Tibial nerve (tissue), 4 donors: ENCODE data around the gene NREP.

Experiments
- EP300 ChIP-seq, 2 donors: sonication (generic); formaldehyde crosslinking; IDR thresholded peaks; one replicate each; pipeline ENCODE4 v1.6.1; 2017; ENCODE audit warnings: antibody characterized with exemption in 2 of 2, mild to moderate bottlenecking in 1 of 2
- POLR2A ChIP-seq, 2 donors: fragments of 450-650 bp; IDR thresholded peaks; one replicate each; pipeline ENCODE4 v1.6.1; 2017; ENCODE audit warnings: antibody characterized with exemption in 2 of 2, mild to moderate bottlenecking in 2 of 2, moderate library complexity in 2 of 2
- TF ChIP-seq, protein P1 (sequence below), 5 experiments: fragments of 200-600 bp in 3 of 5; fragments of 450-650 bp in 2 of 5; sonication (generic) in 3 of 5; IDR thresholded peaks; one replicate each; pipeline ENCODE4 v1.5.1; 2016 to 2019; ENCODE audit warnings: antibody characterized with exemption in 5 of 5, mild to moderate bottlenecking in 3 of 5, moderate library complexity in 2 of 5

DNA sequence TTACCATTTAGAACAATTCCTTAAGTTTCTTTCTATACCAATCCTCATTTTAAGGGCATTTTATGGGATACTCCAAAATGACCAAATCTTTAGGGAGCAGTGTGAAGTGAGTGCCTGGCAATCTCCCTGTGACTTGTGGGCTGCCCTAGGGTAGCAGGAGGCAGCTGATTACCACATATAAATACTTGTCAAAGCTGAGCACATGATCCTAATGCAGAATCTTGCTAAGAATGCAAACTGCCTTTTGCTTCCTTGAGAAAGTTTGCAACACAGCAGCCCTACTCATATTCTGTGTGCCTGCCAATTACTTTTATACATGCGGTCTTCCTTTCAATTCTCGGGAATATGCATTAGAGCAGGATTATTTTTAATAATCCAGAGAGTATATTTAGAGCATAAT lies 18.2 kb upstream of the NREP start:
- TF ChIP-seq, protein P1, sequence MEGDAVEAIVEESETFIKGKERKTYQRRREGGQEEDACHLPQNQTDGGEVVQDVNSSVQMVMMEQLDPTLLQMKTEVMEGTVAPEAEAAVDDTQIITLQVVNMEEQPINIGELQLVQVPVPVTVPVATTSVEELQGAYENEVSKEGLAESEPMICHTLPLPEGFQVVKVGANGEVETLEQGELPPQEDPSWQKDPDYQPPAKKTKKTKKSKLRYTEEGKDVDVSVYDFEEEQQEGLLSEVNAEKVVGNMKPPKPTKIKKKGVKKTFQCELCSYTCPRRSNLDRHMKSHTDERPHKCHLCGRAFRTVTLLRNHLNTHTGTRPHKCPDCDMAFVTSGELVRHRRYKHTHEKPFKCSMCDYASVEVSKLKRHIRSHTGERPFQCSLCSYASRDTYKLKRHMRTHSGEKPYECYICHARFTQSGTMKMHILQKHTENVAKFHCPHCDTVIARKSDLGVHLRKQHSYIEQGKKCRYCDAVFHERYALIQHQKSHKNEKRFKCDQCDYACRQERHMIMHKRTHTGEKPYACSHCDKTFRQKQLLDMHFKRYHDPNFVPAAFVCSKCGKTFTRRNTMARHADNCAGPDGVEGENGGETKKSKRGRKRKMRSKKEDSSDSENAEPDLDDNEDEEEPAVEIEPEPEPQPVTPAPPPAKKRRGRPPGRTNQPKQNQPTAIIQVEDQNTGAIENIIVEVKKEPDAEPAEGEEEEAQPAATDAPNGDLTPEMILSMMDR (IDR thresholded peaks at IDR 0.05) = no peak
- no peak for TF ChIP-seq POLR2A (IDR thresholded peaks at IDR 0.05)
- TF ChIP-seq EP300 (IDR thresholded peaks at IDR 0.05) = peak in 1 of 2 donors; percentile 22
